GM11168 (cell line): Measurements from ENCODE around the gene MKRN1.
"Not testable (repeated sequence)": the region's sequence is repeated elsewhere in the genome, so short reads cannot be mapped to it uniquely, and the experiment has no call there.

Experiments
- in situ Hi-C: fragments of 300-500 bp; cut with MboI; formaldehyde crosslinking; loops from one replicate; pipeline ENCODE4 v1.12.0; 2022; ENCODE audit warnings: low sequenced_read_pairs; ENCODE audit not compliant: unreplicated experiment

MKRN1 gene

GRCh38 chr7:140446467-140446866 lies 32.8 kb downstream of the MKRN1 start:
- in situ Hi-C loops: no loop called here

GRCh38 chr7:140441519-140441918 lies 37.8 kb downstream of the MKRN1 start:
- in situ Hi-C loops: no loop called here

- in situ Hi-C loops: no loop called here
Observed at GRCh38 chr7:140440593-140440992, 38.7 kb downstream of the MKRN1 start.

GRCh38 chr7:140439359-140439758 lies 39.9 kb downstream of the MKRN1 start:
- in situ Hi-C loops: no loop called here

GRCh38 chr7:140435252-140435895 lies 43.9 kb downstream of the MKRN1 start:
- in situ Hi-C loops: no loop called here

- in situ Hi-C loops: no loop called here
Observed at GRCh38 chr7:140433396-140433795, 45.9 kb downstream of the MKRN1 start.

GRCh38 chr7:140426130-140426529 lies 53.2 kb downstream of the MKRN1 start:
- in situ Hi-C loops: no loop called here

- in situ Hi-C loops: no loop called here
Observed at GRCh38 chr7:140425718-140426117, 53.6 kb downstream of the MKRN1 start.

- in situ Hi-C loops: no loop called here
Observed at GRCh38 chr7:140423501-140423900, 55.8 kb downstream of the MKRN1 start.

GRCh38 chr7:140421521-140421920 lies 57.8 kb downstream of the MKRN1 start:
- in situ Hi-C loops: no loop called here

- in situ Hi-C loops: no loop called here
Observed at GRCh38 chr7:140418653-140419052, 60.7 kb downstream of the MKRN1 start.

- in situ Hi-C loops: not testable (repeated sequence)
Observed at GRCh38 chr7:140418156-140418472, 61.2 kb downstream of the MKRN1 start.

- in situ Hi-C loops: no loop called here
Observed at GRCh38 chr7:140417456-140418155, 61.7 kb downstream of the MKRN1 start.

- in situ Hi-C loops: no loop called here
Observed at GRCh38 chr7:140416560-140416959, 62.7 kb downstream of the MKRN1 start.

GRCh38 chr7:140415816-140416215 lies 63.5 kb downstream of the MKRN1 start:
- in situ Hi-C loops: not testable (repeated sequence)

- in situ Hi-C loops: no loop called here
Observed at GRCh38 chr7:140415361-140415760, 63.9 kb downstream of the MKRN1 start.

GRCh38 chr7:140404565-140405065 lies 74.7 kb downstream of the MKRN1 start:
- in situ Hi-C loops: no loop called here

- in situ Hi-C loops: no loop called here
Observed at GRCh38 chr7:140403878-140404564, 75.3 kb downstream of the MKRN1 start, which contains the start of gene RAB19. Gene RAB19 (plus strand): TSS chr7:140404058. CDS start chr7:140407647, 3,589 bp downstream.
